ENCODE data around the gene NID2.

Gene NID2

GRCh38 chr14:52064174-52064573 lies 4.7 kb downstream of the NID2 start:
- Histone ChIP-seq H3K9ac (no peak overlapping the region), H3K4me1 (peaks cover 22 to 73% (median 51%) of the 10 kb centered on the region in 10 experiments), H3K4me3 (no peak overlapping the region), H3K9me3 (replicated peaks in 1 of 11) (no peaks in the 10 kb centered on the region), H3K27me3 (peaks cover 0 to 22% (median 0%) of the 10 kb centered on the region in 11 experiments; a peak in 6 of 22 replicates), H3K4me2 (peak overlapping the region in 6 of 11 experiments; percentile 18 to 72 (median 54); a peak in 9 of 22 replicates), H3K36me3 (peaks cover 0 to 63% (median 7%) of the 10 kb centered on the region in 11 experiments; a peak in 12 of 22 replicates), H4K20me1 (no peaks in the 10 kb centered on the region; a peak in 1 of 22 replicates), H3K27ac (no peak overlapping the region)
- no peak for TF ChIP-seq Cebpa-rat (IDR thresholded peaks at IDR 0.05)

GRCh38 chr14:52063052-52063462 lies 5.8 kb downstream of the NID2 start:
- H3K36me3 ChIP-seq, result peaks cover 0 to 74% (median 18%) of the 10 kb centered on the region in 11 experiments; a peak in 13 of 22 replicates
- H3K27me3 ChIP-seq, result peaks cover 0 to 16% (median 0%) of the 10 kb centered on the region in 11 experiments; a peak in 6 of 22 replicates
- peak overlapping the region in 2 of 11 experiments; percentile 26 to 45; a peak in 2 of 22 replicates for H3K9ac ChIP-seq
- H3K4me3 ChIP-seq, result no peak overlapping the region
- H3K4me1 ChIP-seq, result peaks cover 22 to 73% (median 50%) of the 10 kb centered on the region in 10 experiments
- TF ChIP-seq Cebpa-rat (IDR thresholded peaks at IDR 0.05), result no peak
- H3K27ac ChIP-seq, result peak overlapping the region in 2 of 11 experiments; percentile 9 to 51; a peak in 2 of 22 replicates
- H4K20me1 ChIP-seq, result no peaks in the 10 kb centered on the region; a peak in 1 of 22 replicates
- peak overlapping the region in 10 of 11 experiments; percentile 12 to 72 (median 48); a peak in 19 of 22 replicates for H3K4me2 ChIP-seq
- no peaks in the 10 kb centered on the region for H3K9me3 ChIP-seq (replicated peaks in 1 of 11)

GRCh38 chr14:52061890-52062289 lies 7.0 kb downstream of the NID2 start:
- Histone ChIP-seq H3K36me3 (peaks cover 0 to 84% (median 20%) of the 10 kb centered on the region in 11 experiments; a peak in 13 of 22 replicates), H3K4me3 (no peak overlapping the region), H3K27ac (0 out of 22 replicates have a peak overlapping the region, but pooled peaks of 1 of the 11 experiments have one; percentile 7), H3K4me1 (peaks cover 15 to 64% (median 38%) of the 10 kb centered on the region in 10 experiments), H3K9ac (no peak overlapping the region), H4K20me1 (no peaks in the 10 kb centered on the region), H3K4me2 (peak overlapping the region in 5 of 11 experiments; percentile 18 to 72 (median 53); a peak in 4 of 22 replicates), H3K27me3 (peaks cover 0 to 5% (median 0%) of the 10 kb centered on the region in 11 experiments; a peak in 2 of 22 replicates), H3K9me3 (replicated peaks in 1 of 11) (0 out of 22 replicates have a peak, but pooled peaks cover 0 to 5% (median 0%) of the 10 kb centered on the region in 11 experiments)
- TF ChIP-seq Cebpa-rat (IDR thresholded peaks at IDR 0.05), result no peak

- peak overlapping the region in 2 of 11 experiments; percentile 7 to 20; a peak in 2 of 22 replicates for H3K27ac ChIP-seq
- no peak overlapping the region for H3K4me3 ChIP-seq
- peaks cover 15 to 59% (median 34%) of the 10 kb centered on the region in 10 experiments for H3K4me1 ChIP-seq
- H3K36me3 ChIP-seq, result peaks cover 0 to 84% (median 20%) of the 10 kb centered on the region in 11 experiments; a peak in 13 of 22 replicates
- no peak for TF ChIP-seq Cebpa-rat (IDR thresholded peaks at IDR 0.05)
- no peak overlapping the region for H3K9ac ChIP-seq
- H3K9me3 ChIP-seq (replicated peaks in 1 of 11), result 0 out of 22 replicates have a peak, but pooled peaks cover 0 to 6% (median 0%) of the 10 kb centered on the region in 11 experiments
- peak overlapping the region in 2 of 11 experiments; percentile 30 to 70; a peak in 3 of 22 replicates for H3K4me2 ChIP-seq
- H4K20me1 ChIP-seq, result no peaks in the 10 kb centered on the region
- no peaks in the 10 kb centered on the region for H3K27me3 ChIP-seq
Observed at GRCh38 chr14:52061390-52061789, 7.5 kb downstream of the NID2 start.

- peak overlapping the region in 3 of 11 experiments; percentile 13 to 36 (median 34); a peak in 1 of 22 replicates for H3K27ac ChIP-seq
- H3K4me3 ChIP-seq, result no peak overlapping the region
- no peaks in the 10 kb centered on the region for H4K20me1 ChIP-seq
- no peaks in the 10 kb centered on the region for H3K27me3 ChIP-seq
- H3K9ac ChIP-seq, result no peak overlapping the region
- H3K36me3 ChIP-seq, result peaks cover 0 to 87% (median 20%) of the 10 kb centered on the region in 11 experiments; a peak in 13 of 22 replicates
- H3K4me2 ChIP-seq, result peak overlapping the region; percentile 3 to 46 (median 30); a peak in 14 of 22 replicates
- peaks cover 15 to 58% (median 33%) of the 10 kb centered on the region in 10 experiments for H3K4me1 ChIP-seq
- H3K9me3 ChIP-seq (replicated peaks in 1 of 11), result 0 out of 22 replicates have a peak, but pooled peaks cover 0 to 6% (median 0%) of the 10 kb centered on the region in 11 experiments
- no peak for TF ChIP-seq Cebpa-rat (IDR thresholded peaks at IDR 0.05)
Observed at GRCh38 chr14:52060080-52060479, 8.8 kb downstream of the NID2 start.

- TF ChIP-seq Cebpa-rat (IDR thresholded peaks at IDR 0.05), result no peak
- Histone ChIP-seq H4K20me1 (no peaks in the 10 kb centered on the region), H3K27ac (peak overlapping the region in 3 of 11 experiments; percentile 13 to 36 (median 34); a peak in 1 of 22 replicates), H3K4me3 (no peak overlapping the region), H3K4me2 (peak overlapping the region; percentile 3 to 46 (median 30); a peak in 12 of 22 replicates), H3K36me3 (peaks cover 0 to 87% (median 20%) of the 10 kb centered on the region in 11 experiments; a peak in 13 of 22 replicates), H3K9me3 (replicated peaks in 1 of 11) (0 out of 22 replicates have a peak, but pooled peaks cover 0 to 6% (median 0%) of the 10 kb centered on the region in 11 experiments), H3K9ac (no peak overlapping the region), H3K4me1 (peaks cover 15 to 58% (median 35%) of the 10 kb centered on the region in 10 experiments), H3K27me3 (no peaks in the 10 kb centered on the region)
Observed at GRCh38 chr14:52059649-52060048, 9.2 kb downstream of the NID2 start.

GRCh38 chr14:52058341-52058740 lies 10.5 kb downstream of the NID2 start:
- Histone ChIP-seq H3K36me3 (peaks cover 0 to 87% (median 28%) of the 10 kb centered on the region in 11 experiments; a peak in 13 of 22 replicates), H3K27me3 (no peaks in the 10 kb centered on the region), H4K20me1 (no peaks in the 10 kb centered on the region), H3K4me3 (no peak overlapping the region), H3K27ac (no peak overlapping the region), H3K4me1 (peaks cover 15 to 58% (median 43%) of the 10 kb centered on the region in 10 experiments), H3K9me3 (replicated peaks in 1 of 11) (0 out of 22 replicates have a peak, but pooled peaks cover 0 to 6% (median 0%) of the 10 kb centered on the region in 11 experiments), H3K4me2 (no peak overlapping the region), H3K9ac (no peak overlapping the region)
- TF ChIP-seq Cebpa-rat (IDR thresholded peaks at IDR 0.05), result no peak

GRCh38 chr14:52055167-52055566 lies 13.7 kb downstream of the NID2 start:
- Histone ChIP-seq H3K4me2 (peak overlapping the region in 2 of 11 experiments; percentile 63 to 79; a peak in 1 of 22 replicates), H3K27ac (peak overlapping the region in 1 of 11 experiments; percentile 81; a peak in 1 of 22 replicates), H3K9me3 (replicated peaks in 1 of 11) (0 out of 22 replicates have a peak, but pooled peaks cover 0 to 6% (median 0%) of the 10 kb centered on the region in 11 experiments), H3K4me3 (no peak overlapping the region), H3K27me3 (no peaks in the 10 kb centered on the region), H3K4me1 (peaks cover 21 to 58% (median 52%) of the 10 kb centered on the region in 10 experiments), H4K20me1 (no peaks in the 10 kb centered on the region), H3K36me3 (peaks cover 0 to 80% (median 28%) of the 10 kb centered on the region in 11 experiments; a peak in 13 of 22 replicates), H3K9ac (no peak overlapping the region)
- no peak for TF ChIP-seq Cebpa-rat (IDR thresholded peaks at IDR 0.05)
